Upper lobe of left lung (tissue), 4 donors: Measurements from ENCODE around the gene HAUS1.

ENCODE experiments used
- EP300 ChIP-seq, 4 donors: sonication (generic); formaldehyde crosslinking; IDR thresholded peaks; one replicate each; pipeline ENCODE4 v1.5.1; 2017; ENCODE audit warnings: antibody characterized with exemption in 4 of 4, control low read depth in 2 of 4
- POLR2A ChIP-seq, 4 donors: fragments of 450-650 bp; IDR thresholded peaks; one replicate each; pipeline ENCODE4 v1.5.1; 2016 to 2017; ENCODE audit warnings: antibody characterized with exemption in 4 of 4, mild to moderate bottlenecking in 2 of 4
- TF ChIP-seq, protein P1 (sequence below), 6 experiments: fragments of 450-650 bp in 4 of 6; fragments of 200-600 bp in 2 of 6; sonication (generic) in 2 of 6; IDR thresholded peaks; one replicate each; pipeline ENCODE4 v1.5.1; 2016 to 2019; ENCODE audit warnings: antibody characterized with exemption in 6 of 6

DNA sequence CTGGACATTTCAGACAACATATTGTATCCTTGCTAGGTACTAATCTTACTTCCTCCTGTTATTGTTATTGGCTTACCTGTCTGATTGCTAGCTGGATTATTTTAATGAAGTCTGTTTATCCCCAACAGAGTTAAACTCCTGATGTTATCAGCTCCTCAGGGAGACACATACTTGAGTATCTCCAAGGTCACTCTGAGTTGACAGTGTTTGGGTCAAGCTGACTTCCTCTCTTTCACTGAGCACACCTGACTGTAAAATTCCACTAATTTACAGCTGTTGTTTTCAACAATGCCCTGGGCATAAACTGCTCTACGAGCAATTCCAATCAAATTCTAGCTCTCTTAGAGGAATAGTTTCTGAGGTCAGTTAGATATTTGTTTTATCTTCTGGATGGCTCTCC, 9.6 kb downstream of the HAUS1 start:
- TF ChIP-seq, protein P1, sequence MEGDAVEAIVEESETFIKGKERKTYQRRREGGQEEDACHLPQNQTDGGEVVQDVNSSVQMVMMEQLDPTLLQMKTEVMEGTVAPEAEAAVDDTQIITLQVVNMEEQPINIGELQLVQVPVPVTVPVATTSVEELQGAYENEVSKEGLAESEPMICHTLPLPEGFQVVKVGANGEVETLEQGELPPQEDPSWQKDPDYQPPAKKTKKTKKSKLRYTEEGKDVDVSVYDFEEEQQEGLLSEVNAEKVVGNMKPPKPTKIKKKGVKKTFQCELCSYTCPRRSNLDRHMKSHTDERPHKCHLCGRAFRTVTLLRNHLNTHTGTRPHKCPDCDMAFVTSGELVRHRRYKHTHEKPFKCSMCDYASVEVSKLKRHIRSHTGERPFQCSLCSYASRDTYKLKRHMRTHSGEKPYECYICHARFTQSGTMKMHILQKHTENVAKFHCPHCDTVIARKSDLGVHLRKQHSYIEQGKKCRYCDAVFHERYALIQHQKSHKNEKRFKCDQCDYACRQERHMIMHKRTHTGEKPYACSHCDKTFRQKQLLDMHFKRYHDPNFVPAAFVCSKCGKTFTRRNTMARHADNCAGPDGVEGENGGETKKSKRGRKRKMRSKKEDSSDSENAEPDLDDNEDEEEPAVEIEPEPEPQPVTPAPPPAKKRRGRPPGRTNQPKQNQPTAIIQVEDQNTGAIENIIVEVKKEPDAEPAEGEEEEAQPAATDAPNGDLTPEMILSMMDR (IDR thresholded peaks at IDR 0.05) = no peak
- TF ChIP-seq POLR2A (IDR thresholded peaks at IDR 0.05) (no peak), EP300 (IDR thresholded peaks at IDR 0.05) (no peak)
